GF-D8 (cell line): ENCODE results near the gene SMIM12.
"Not testable (repeated sequence)": the region's sequence is repeated elsewhere in the genome, so short reads cannot be mapped to it uniquely, and the experiment has no call there.

ENCODE experiments used
- DNase-seq: peaks from one replicate; lab custom pipeline; 2025; lab: John Stamatoyannopoulos, UW

The SMIM12 gene

GRCh38 chr1:34843392-34844251 lies 15.9 kb downstream of the SMIM12 start:
- DNase-seq = no peak

GRCh38 chr1:34842952-34843371 lies 16.6 kb downstream of the SMIM12 start:
- DNase-seq = no peak

- DNase-seq = no peak
Measured at GRCh38 chr1:34842073-34842472, 17.5 kb downstream of the SMIM12 start.

- no peak for DNase-seq
Measured at GRCh38 chr1:34840426-34840825, 19.1 kb downstream of the SMIM12 start.

- DNase-seq = no peak
Measured at GRCh38 chr1:34839526-34840305, 19.8 kb downstream of the SMIM12 start.

- no peak for DNase-seq
Measured at GRCh38 chr1:34833711-34834110, 25.8 kb downstream of the SMIM12 start.

- no peak for DNase-seq
Measured at GRCh38 chr1:34831721-34832246, 27.8 kb downstream of the SMIM12 start.

GRCh38 chr1:34829250-34829649 lies 30.3 kb downstream of the SMIM12 start:
- DNase-seq = peak; percentile 53

- DNase-seq = no peak
Measured at GRCh38 chr1:34828611-34829010, 30.9 kb downstream of the SMIM12 start.

GRCh38 chr1:34827341-34827941 lies 32.1 kb downstream of the SMIM12 start:
- DNase-seq = no peak

- DNase-seq = no peak
Measured at GRCh38 chr1:34825455-34826091, 34.0 kb downstream of the SMIM12 start.

- DNase-seq = no peak
Measured at GRCh38 chr1:34824817-34825454, 34.6 kb downstream of the SMIM12 start.

GRCh38 chr1:34822202-34822601 lies 37.3 kb downstream of the SMIM12 start:
- DNase-seq = no peak

GRCh38 chr1:34818862-34819261 lies 40.7 kb downstream of the SMIM12 start:
- DNase-seq = not testable (repeated sequence)

- no peak for DNase-seq
Measured at GRCh38 chr1:34816778-34817177, 42.8 kb downstream of the SMIM12 start.

- DNase-seq = no peak
Measured at GRCh38 chr1:34816332-34816731, 43.2 kb downstream of the SMIM12 start.

- DNase-seq = not testable (repeated sequence)
Measured at GRCh38 chr1:34810781-34811180, 48.8 kb downstream of the SMIM12 start.

- DNase-seq = no peak
Measured at GRCh38 chr1:34808051-34808810, 51.3 kb downstream of the SMIM12 start.

- DNase-seq = no peak
Measured at GRCh38 chr1:34806396-34806795, 53.2 kb downstream of the SMIM12 start.

GRCh38 chr1:34803770-34804169 lies 55.8 kb downstream of the SMIM12 start:
- no peak for DNase-seq
